H1 (cell line): Measurements from ENCODE around the gene SLC8B1. TPM values are rescaled to one million over a fixed set of nuclear protein-coding genes. Genes with fewer than 3 reads are reported as not detected.

ENCODE experiments used
- CBX8 ChIP-seq: fragments of 300-800, 300-1000 bp; sonication (generic); IDR thresholded peaks from 2 replicates; pipeline ENCODE4 v1.7.1; 2016; ENCODE audit warnings: low read depth, low read length, borderline replicate concordance
- KDM1A ChIP-seq: fragments of 200-600, 300-600 bp; sonication (generic); IDR thresholded peaks from 2 replicates; pipeline ENCODE4 v1.7.1; 2016; ENCODE audit warnings: mild to moderate bottlenecking, low read length, borderline replicate concordance
- RBBP5 ChIP-seq: IDR thresholded peaks from 2 replicates; pipeline ENCODE4 v1.7.1; 2012; ENCODE audit warnings: low read depth, mild to moderate bottlenecking, inconsistent platforms, low read length, moderate library complexity, borderline replicate concordance
- polyA plus RNA-seq, 7 experiments: library from polyadenylated mRNA; depleted of rRNA in 3 of 7; stranded (reverse) in 5 of 7; unstranded in 2 of 7; fragments of >200 nt in 5 of 7; fragments of 200-250 nt in 2 of 7; gene quantifications; 1 replicate in 5 of 7; 2 replicates in 1 of 7; 4 replicates in 1 of 7; pipeline versions ENCODE4 v1.2.1 to v1.2.3, GENCODE V29; 2011 to 2013; ENCODE audit warnings: missing spikeins in 2 of 7, mixed read lengths in 2 of 7
- total RNA-seq: library from RNA; stranded (reverse); fragmentation: NEBNext Ultra II Directional; extraction: Animal tissue kit (Norgen Biotek cat#: 25700); gene quantifications from 2 replicates; pipeline ENCODE4 v1.2.1, GENCODE V29; 2021
- TF ChIP-seq, protein P1 (sequence below): IDR thresholded peaks from 2 replicates; pipeline ENCODE4 v1.6.1; 2012; ENCODE audit warnings: low read length, inconsistent platforms
- TF ChIP-seq, protein P2 (sequence below): fragments of 300-600 bp; sonication (generic); IDR thresholded peaks from 2 replicates; pipeline ENCODE4 v1.7.1; 2012; ENCODE audit warnings: low read length, moderate library complexity, mild to moderate bottlenecking, inconsistent platforms; ENCODE audit not compliant: insufficient replicate concordance

Gene SLC8B1
- total and polyA plus RNA-seq, 2 of the 8 experiments (the other 6 are each of a cell fraction or from before 2014, with no cell fraction given) = 11.2 to 19.1 TPM

DNA sequence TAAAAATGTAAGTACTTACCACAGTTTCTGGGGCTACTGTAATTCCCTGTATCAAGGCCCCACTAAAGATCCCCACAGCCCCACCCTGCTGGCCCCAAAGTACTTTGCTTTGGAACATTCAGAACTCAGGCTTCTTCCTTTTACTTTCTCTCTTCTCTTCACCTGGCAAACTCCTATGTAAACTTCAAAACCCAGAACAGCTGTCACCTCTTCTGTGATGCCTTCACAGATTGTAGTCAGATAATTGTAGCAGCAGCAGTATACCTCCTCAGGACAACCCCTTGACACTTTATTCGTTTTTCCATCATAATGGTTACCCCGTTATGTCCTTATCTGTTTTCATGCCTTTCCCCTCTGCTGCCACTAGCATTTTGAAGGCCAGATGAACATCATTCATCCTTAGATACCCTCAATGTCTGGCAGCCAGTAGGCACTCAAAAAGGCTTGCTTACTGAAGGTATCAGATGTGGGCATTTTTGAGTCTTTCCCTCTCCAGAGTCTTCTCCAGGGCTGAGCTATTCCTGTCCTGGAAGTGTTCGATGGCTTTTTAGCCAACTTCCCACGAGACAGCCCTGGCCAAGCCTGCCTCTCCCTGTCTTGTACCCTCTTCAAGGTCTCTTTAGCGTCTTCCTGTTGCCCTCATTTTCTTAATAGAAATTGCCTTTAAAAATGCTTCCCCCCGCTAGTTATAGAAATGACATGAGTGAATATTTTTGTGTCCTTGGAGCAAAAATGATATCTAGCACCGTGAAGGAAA is 30.9 kb upstream of the SLC8B1 start (continued):
- TF ChIP-seq, protein P1, sequence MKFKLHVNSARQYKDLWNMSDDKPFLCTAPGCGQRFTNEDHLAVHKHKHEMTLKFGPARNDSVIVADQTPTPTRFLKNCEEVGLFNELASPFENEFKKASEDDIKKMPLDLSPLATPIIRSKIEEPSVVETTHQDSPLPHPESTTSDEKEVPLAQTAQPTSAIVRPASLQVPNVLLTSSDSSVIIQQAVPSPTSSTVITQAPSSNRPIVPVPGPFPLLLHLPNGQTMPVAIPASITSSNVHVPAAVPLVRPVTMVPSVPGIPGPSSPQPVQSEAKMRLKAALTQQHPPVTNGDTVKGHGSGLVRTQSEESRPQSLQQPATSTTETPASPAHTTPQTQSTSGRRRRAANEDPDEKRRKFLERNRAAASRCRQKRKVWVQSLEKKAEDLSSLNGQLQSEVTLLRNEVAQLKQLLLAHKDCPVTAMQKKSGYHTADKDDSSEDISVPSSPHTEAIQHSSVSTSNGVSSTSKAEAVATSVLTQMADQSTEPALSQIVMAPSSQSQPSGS = no peak
- TF ChIP-seq KDM1A (no peak), CBX8 (no peak), RBBP5 (no peak)
- TF ChIP-seq, protein P2, sequence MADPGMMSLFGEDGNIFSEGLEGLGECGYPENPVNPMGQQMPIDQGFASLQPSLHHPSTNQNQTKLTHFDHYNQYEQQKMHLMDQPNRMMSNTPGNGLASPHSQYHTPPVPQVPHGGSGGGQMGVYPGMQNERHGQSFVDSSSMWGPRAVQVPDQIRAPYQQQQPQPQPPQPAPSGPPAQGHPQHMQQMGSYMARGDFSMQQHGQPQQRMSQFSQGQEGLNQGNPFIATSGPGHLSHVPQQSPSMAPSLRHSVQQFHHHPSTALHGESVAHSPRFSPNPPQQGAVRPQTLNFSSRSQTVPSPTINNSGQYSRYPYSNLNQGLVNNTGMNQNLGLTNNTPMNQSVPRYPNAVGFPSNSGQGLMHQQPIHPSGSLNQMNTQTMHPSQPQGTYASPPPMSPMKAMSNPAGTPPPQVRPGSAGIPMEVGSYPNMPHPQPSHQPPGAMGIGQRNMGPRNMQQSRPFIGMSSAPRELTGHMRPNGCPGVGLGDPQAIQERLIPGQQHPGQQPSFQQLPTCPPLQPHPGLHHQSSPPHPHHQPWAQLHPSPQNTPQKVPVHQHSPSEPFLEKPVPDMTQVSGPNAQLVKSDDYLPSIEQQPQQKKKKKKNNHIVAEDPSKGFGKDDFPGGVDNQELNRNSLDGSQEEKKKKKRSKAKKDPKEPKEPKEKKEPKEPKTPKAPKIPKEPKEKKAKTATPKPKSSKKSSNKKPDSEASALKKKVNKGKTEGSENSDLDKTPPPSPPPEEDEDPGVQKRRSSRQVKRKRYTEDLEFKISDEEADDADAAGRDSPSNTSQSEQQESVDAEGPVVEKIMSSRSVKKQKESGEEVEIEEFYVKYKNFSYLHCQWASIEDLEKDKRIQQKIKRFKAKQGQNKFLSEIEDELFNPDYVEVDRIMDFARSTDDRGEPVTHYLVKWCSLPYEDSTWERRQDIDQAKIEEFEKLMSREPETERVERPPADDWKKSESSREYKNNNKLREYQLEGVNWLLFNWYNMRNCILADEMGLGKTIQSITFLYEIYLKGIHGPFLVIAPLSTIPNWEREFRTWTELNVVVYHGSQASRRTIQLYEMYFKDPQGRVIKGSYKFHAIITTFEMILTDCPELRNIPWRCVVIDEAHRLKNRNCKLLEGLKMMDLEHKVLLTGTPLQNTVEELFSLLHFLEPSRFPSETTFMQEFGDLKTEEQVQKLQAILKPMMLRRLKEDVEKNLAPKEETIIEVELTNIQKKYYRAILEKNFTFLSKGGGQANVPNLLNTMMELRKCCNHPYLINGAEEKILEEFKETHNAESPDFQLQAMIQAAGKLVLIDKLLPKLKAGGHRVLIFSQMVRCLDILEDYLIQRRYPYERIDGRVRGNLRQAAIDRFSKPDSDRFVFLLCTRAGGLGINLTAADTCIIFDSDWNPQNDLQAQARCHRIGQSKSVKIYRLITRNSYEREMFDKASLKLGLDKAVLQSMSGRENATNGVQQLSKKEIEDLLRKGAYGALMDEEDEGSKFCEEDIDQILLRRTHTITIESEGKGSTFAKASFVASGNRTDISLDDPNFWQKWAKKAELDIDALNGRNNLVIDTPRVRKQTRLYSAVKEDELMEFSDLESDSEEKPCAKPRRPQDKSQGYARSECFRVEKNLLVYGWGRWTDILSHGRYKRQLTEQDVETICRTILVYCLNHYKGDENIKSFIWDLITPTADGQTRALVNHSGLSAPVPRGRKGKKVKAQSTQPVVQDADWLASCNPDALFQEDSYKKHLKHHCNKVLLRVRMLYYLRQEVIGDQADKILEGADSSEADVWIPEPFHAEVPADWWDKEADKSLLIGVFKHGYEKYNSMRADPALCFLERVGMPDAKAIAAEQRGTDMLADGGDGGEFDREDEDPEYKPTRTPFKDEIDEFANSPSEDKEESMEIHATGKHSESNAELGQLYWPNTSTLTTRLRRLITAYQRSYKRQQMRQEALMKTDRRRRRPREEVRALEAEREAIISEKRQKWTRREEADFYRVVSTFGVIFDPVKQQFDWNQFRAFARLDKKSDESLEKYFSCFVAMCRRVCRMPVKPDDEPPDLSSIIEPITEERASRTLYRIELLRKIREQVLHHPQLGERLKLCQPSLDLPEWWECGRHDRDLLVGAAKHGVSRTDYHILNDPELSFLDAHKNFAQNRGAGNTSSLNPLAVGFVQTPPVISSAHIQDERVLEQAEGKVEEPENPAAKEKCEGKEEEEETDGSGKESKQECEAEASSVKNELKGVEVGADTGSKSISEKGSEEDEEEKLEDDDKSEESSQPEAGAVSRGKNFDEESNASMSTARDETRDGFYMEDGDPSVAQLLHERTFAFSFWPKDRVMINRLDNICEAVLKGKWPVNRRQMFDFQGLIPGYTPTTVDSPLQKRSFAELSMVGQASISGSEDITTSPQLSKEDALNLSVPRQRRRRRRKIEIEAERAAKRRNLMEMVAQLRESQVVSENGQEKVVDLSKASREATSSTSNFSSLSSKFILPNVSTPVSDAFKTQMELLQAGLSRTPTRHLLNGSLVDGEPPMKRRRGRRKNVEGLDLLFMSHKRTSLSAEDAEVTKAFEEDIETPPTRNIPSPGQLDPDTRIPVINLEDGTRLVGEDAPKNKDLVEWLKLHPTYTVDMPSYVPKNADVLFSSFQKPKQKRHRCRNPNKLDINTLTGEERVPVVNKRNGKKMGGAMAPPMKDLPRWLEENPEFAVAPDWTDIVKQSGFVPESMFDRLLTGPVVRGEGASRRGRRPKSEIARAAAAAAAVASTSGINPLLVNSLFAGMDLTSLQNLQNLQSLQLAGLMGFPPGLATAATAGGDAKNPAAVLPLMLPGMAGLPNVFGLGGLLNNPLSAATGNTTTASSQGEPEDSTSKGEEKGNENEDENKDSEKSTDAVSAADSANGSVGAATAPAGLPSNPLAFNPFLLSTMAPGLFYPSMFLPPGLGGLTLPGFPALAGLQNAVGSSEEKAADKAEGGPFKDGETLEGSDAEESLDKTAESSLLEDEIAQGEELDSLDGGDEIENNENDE = no peak
